ENCODE data around the gene TECTB.

Gene TECTB

DNA sequence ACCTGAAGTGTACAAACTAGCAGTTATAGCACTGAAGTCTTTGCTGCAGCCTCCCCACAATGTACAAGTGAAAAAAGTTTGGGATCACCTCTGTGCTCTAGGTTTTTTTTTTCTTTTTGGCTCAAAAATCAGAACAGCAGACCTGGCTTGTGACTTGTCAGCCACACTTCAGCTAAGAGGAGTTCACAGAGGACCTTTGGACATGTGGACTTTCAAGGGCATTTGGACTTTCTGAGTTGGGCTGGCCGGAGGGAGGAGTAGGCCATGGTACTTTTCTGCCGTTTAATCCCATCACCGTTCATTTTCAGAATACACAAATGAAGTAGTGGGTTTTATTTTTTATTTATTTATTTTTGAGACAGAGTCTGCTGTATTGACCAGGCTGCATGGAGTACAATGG, 68.8 kb downstream of the TECTB start:
- H3K27ac ChIP-seq (ENCODE audit: insufficient read depth, low read length, poor library complexity, severe bottlenecking), result no peak overlapping the region
- no peaks in the 10 kb centered on the region for H3K36me3 ChIP-seq (ENCODE audit: control insufficient read depth, insufficient read depth, low read length)
- no peak for DNase-seq
- H3K4me3 ChIP-seq (ENCODE audit: insufficient read depth, low read depth, low read length, poor library complexity, severe bottlenecking), result no peak overlapping the region
- H3K4me1 ChIP-seq (ENCODE audit: control insufficient read depth, insufficient read depth, low read length, poor library complexity, severe bottlenecking), result no peaks in the 10 kb centered on the region
- H3K27me3 ChIP-seq (replicated peaks; ENCODE audit: control insufficient read depth, insufficient read depth, low read length, poor library complexity, severe bottlenecking), result no peaks in the 10 kb centered on the region
- H3K9me3 ChIP-seq (ENCODE audit: control insufficient read depth, low read length), result no peaks in the 10 kb centered on the region

DNA sequence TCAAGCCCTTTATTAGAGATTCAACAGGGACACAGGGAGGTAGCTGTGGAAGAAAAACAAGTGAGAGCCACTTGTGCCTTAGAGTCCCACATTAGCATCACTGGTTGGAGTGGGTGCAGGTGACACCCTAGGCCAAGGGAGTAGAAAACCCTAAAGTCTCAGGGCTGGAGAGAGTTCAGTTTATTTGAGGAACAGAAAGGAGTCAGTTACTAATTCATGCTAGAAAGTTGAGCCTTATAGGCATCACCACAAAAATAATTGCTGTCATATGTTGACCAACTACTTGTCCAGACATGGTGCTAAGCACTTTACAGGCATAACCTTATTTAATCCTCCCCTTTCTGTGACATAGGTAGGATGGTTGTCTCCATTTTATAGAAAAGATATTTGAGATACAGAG, 69.8 kb downstream of the TECTB start:
- Histone ChIP-seq H3K9me3 (ENCODE audit: control insufficient read depth, low read length) (no peaks in the 10 kb centered on the region), H3K27ac (ENCODE audit: insufficient read depth, low read length, poor library complexity, severe bottlenecking) (no peak overlapping the region), H3K36me3 (ENCODE audit: control insufficient read depth, insufficient read depth, low read length) (no peaks in the 10 kb centered on the region), H3K27me3 (replicated peaks; ENCODE audit: control insufficient read depth, insufficient read depth, low read length, poor library complexity, severe bottlenecking) (no peaks in the 10 kb centered on the region), H3K4me3 (ENCODE audit: insufficient read depth, low read depth, low read length, poor library complexity, severe bottlenecking) (no peak overlapping the region), H3K4me1 (ENCODE audit: control insufficient read depth, insufficient read depth, low read length, poor library complexity, severe bottlenecking) (no peaks in the 10 kb centered on the region)
- DNase-seq, result no peak

Data from effector memory CD4-positive, alpha-beta T cell (primary cell).